GM21529 (cell line): ENCODE data around the gene RAB37.
A peak's percentile ranks its signal among the peaks of the same experiment; 100 is the strongest.

Experiments used
- ATAC-seq: cut with Tn5 transposase; IDR thresholded peaks from one replicate; pipeline ENCODE4 v1.9.1; 2021; ENCODE audit not compliant: unreplicated experiment

RAB37 gene

DNA sequence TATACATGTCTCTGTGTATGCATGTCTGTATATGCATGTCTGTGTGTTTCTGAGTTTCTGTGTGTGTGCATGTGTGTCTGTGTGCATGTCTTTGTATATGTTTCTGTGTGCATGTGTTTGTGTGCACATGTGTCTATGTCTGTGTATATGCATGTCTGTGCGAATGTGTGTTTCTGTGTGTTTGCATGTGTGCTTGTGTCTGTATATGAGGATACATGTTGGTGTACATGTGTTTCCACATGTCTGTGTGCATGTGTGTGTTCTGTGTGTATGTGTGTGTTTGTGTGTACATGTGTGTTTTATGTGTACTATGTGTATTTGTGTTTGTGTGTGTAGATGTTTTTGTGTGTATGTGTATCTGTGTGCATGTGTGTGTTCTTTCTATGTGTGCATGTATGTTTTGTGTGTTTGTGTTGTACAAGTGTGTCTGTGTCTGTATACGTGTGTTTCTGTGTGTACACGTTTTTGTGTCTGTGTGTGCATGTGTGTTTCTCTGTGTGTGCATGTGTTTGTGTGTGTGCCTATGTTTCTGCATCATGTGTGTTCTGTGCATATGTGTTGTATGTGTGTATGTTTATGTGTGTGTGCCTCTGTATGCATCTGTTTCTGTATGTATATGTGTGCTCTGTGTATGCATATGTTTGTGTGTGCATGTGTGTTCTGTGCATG, 8.9 kb upstream of the RAB37 start:
- no peak for ATAC-seq

DNA sequence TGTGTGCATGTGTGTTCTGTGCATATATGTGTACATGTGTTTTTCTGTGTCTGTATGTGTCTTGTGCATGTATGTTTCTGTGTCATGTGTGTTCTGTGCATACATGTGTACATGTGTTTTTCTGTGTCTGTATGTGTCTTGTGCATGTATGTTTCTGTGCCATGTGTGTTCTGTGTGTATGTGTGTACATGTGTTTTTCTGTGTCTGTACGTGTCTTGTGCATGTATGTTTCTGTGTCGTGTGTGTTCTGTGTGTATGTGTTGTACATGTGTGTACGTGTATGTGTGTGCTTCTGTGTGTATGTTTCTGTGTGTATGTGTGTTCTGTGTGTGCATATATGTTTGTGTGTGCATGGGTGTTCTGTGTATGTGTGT, 8.4 kb upstream of the RAB37 start:
- ATAC-seq, result no peak

DNA sequence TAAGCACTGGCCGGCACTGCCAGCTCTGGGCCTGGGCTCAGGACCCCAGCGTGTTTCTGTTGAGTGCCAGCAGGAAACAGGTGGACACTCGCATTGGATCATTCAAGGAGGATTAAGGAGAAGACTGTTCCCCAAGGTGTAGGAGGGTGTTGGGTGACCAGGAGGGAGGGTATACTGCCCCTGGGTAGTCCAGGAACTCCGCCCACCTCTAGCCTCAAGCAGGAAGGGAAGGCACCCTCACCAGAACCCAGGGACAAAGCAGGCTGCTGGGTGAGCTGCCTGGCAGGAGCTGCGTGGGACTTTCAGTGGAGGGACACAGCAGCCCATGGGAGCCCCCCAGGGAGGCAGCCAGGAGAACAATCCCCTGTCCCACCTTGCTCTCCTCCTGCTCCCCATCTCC, 7.7 kb upstream of the RAB37 start:
- ATAC-seq, result no peak

DNA sequence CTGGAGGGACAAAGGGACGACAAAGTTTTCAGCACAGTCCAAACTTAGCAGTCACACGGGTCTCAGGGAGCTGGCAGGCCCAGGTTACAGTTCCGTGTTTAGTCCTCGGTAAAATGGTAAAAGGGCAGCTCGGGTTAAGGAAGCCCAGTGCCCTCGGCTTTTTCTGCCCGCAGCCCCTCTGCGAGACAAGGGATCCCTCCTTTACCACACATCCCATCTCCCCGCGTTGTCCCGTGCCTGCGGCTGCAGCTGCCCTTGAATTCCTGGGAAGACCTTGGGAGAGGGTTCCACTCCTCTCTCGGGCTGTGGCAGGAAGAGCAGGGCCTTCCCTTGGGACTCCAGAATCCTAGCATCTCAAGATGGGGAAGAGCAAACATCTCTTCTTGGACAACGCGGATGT, 7.2 kb upstream of the RAB37 start:
- no peak for ATAC-seq

DNA sequence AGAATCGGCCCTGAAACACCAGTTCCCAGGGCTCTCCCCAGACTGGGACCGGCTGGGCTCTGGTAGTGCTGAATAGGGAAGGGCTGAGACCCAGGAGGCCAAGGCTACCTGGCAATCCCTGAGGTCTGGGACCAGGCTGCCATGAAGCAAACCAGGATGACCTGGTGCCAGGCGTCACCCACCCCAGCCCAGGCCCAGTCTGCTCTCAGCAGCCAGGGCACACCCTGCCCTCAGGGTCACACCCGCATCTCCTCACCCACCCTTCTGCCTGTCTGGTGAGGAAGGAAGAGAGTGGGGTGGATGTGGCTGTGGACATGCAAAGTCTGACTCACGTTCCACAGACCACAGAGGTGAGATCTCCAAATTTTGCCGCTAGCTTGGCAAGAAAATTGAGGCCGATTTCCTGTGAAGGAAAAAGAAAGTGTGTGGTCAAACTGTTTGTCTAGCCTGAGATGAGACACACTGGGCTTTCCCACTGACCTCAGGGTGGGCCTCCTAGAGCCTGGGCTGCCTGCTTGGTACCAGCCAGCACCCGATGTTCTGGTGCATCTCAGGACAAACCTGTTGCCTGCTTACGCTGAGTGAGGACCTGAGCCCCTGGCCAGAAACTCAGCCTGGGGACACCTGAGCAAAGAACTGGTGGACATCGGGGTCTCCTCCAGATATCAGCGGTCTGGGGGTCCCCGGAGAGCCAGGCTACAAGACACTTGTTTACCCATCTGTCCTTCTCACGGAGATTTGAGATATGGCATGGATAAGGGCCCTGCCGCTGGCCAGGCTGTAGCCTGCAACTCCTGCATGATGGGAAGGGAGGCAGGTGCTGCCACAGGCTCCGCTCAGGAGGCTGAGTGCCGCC, 6.3 kb upstream of the RAB37 start:
- ATAC-seq, result no peak

DNA sequence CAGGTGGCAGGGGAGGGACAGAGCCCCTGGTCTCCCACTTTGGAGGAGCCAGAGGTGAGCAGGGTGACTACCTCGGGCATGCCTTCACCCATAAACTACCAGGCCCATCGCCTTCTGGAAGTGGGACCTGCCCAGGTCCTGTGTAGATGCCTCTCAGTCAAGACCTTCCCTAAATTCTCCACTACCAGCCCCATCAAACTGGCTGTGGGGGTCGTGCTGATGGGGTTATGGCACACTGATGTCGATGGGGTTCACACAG, 5.8 kb upstream of the RAB37 start:
- no peak for ATAC-seq

DNA sequence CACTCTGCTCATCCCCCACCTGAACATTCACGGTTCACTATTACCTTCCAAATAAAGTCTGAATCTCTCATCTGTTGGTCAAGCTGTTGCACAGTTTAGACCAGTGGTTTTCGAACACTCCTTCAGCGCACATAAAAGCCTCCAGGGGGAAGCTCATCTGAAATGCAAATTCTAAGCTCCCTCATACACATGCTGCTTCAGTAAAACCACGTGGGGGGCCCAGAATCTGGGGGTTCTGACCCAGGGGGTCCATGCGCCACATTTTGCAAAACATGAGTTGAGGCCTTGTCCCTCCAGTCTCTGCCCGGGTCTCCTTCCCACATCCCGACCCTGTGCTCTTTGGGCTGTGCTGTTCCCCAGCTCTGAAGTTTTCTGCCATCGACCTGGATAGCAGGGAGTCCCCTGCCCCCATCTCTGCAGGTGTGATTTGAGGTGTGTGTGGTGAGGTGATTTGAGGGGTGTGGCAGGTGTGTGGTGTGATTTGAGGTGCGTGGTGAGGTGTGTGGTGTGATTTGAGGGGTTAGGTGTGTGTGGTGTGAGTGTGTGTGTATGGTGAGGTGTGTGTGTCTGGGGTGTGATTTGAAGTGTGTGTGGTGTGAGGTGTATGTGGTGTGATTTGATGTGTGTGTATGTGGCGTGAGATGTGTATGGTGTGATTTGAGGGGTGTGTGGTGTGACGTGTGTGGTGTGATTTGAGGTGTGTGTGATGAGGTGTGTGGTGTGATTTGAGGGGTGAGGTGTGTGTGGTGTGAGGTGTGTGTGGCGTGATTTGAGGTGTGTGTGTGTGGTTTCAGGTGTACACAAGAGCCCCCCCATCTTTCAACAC, 4.8 kb upstream of the RAB37 start:
- ATAC-seq, result no peak

DNA sequence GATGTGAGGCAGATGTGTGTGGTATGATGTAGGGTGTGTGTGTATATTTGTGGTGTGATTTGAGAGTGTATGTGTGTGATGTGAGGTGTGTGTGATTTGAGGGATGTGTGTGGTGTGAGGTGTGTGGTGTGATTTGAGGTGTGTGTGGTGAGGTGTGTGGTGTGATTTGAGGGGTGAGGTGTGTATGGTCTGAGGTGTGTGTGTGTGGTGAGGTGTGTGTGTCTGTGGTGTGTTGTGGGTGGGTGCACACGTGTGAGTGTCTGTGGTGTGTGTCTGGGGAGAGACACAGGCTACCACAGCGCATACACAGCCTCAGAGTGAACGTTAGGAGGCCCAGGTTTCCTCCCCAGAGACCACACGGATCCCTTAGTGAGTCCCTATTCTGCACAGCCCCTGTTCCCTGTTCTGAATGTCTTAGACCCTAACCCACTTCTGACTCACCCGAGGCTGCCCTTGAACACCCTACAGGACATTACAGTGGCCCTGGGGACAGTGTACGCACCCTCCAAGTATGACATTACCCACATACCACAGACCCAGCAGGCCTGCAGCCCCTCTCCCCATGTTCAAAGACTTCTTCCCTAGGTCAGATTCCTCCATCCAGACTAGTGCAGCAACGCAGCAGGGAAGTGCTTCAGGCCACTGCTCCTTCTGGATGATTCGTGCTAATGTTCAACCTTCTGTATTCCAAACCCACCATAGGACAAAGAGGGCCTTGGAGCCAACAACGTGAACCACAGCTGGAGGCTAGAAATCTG, 3.5 kb upstream of the RAB37 start:
- ATAC-seq, result no peak

DNA sequence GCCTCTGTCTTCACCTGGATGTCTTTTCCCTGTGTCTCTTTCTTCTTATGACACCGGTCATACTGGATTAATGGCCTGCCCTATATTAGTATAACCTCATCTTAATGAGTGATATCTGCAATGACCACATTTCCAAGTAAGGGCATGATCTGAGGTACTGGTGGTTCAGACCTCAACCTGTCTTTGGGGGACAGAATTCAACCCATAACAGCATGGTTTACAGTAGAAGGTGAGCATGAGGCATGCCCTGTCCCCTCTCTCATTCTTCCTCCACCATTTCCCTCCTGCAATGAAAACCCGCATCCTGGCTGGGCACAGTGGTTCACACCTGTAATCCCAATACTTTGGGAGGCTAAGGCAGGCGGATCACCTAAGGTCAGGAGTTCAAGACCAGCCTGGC, 2.8 kb upstream of the RAB37 start:
- ATAC-seq, result no peak

DNA sequence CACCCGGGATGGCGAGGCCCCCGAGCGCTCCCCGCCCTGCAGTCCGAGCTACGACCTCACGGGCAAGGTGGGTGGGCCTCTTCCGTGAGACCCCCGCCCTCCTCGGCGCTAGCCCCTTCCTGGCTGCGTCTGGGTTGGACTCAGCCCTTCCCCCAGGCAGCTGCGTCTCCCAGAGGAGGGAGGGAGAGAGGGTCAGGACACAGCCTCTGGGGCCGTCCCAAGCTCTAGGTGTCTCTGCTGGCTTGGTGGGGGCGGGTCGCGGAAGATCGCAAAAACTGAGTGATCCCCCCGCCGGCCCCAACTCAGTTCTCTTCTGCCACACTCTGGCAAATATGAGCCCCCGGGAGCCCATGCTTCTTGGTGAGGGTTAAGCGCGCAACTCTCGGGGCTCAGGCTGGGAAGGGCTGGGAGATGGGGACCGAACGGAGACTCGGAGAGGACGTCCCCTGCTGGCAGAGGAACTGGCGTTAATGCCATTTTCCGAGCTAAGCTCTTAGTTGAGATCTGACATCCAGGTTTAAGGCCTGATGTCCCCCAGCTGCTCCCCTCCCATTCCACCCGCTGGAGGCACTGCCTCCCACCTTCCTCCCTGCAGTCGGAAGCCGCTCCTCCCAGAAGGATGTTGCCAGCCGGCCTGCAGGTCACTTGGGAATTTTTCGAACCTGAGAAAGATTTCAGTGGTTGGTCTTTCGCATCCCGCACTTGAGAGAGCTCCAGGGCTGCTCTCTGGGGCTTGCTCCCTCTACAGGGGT, 419 bp downstream of the RAB37 start:
- ATAC-seq, result no peak

DNA sequence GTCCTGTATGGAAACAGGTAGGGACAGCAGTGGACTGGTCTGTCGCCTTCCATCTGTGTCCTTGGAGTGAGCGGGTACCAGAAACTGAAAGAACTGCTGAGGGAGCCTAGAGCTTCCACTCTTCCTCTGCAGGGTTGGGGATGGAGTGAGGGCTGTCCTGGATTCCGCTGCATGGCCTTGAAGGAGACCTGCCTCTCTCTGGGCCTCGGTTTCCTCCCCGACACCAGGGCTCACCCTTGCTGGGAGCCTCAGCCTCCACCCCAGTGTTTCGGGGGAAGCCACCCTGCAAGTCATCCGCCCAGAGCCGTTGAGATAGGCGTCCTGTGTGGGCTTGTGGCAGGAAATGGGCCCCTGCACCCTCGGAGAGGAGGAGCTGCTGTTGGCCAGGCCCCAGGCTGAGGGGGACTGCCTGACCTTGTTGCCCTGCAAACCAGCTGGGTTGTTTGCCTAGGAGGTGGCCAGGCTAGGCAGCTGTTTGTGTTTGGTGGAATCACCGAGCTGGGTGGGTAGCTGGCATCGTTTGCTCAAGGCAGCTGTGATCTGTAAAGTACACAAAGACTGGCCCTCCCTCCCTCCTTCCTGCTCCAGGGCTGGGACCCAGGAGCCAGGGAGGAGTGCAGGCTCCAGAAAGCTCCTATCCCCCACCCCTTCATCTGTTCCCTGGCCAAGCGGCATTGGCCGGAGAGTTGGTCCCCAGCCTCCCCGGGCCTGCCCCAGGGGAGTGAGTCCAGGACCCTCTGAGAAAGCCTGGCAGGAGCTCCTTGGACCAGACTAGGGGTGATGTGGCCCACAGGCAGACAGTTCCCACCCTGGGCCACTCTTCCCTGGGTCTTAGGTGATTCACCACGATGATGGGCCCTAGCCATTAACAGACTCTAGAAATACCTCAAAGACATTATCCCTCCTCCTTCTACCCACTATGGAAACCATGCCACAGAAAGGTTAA, 1.3 kb downstream of the RAB37 start:
- ATAC-seq, result peak; percentile 42

DNA sequence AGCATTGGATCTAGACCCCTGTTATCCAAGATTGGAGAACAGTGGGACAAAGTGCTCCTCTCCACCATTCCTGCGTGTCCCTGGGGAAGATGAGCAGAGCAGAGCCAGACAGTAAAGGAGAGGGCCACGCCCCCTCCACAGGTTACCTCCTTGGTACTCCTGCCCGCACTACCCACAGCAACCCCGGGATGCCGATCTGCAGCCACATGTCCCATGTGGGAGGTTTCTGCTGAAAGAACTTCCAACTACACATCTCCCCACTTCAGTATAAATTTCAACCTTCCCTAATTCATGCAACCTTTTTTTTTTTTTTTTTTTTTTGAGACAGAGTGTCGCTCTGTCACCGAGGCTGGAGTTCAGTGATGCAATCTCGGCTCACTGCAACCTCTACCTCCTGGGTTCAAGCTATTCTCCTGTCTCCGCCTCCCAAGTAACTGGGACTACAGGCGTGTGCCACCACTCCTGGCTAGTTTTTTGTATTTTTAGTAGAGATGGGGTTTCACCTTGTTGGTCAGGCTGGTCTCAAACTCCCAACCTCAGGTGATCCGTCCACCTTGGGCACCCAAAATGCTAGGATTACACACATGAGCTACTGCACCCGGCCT, 2.3 kb downstream of the RAB37 start:
- ATAC-seq, result no peak

DNA sequence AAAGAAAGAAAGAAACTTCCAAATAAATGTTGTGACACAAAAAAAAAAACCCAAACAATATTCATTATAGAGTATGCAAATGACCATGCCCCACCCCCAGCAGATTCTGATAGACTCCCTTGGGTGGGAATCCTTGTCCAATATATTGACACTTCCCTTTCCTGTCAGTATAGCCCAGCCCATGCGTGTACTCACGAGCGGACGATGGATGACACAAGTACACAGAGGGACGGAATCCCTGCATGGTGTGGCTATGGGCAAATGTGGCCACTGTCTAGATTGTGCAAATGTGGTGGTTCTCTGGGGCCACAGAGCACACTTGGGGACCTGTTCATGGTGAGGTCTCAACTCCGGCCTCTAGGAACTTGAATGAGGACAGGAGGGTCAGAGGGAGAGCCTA, 3.1 kb downstream of the RAB37 start:
- no peak for ATAC-seq

DNA sequence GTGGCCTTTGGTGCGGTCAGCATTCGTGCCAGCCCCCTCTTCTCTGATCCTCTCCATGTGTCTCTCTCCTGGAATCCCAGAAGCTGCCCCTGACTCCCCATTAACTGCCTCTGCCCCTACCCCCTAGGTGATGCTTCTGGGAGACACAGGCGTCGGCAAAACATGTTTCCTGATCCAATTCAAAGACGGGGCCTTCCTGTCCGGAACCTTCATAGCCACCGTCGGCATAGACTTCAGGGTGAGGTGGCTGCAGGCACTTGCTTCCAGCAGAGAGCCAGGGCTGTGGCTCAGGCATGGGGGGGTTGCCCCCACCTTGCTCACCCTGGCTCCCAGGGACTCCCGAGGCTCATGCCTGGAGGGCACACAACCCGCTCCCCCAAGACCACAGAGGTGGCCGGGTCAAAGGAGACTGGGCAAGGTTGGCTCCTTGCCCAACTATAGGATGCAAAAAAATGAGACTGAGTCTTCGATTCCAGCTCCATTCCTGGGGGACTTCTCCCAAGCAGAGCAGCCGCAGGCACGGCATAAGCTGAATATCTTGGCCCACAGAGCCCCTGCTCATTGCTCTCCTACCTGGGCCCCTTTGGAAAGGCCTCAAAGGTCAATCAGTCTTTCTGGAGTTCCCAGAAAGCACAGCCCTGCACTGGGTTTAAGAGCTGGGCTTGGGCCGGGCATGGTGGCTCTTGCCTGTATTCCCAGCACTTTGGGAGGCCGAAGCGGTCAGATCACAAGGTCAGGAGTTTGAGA, 3.8 kb downstream of the RAB37 start:
- no peak for ATAC-seq

DNA sequence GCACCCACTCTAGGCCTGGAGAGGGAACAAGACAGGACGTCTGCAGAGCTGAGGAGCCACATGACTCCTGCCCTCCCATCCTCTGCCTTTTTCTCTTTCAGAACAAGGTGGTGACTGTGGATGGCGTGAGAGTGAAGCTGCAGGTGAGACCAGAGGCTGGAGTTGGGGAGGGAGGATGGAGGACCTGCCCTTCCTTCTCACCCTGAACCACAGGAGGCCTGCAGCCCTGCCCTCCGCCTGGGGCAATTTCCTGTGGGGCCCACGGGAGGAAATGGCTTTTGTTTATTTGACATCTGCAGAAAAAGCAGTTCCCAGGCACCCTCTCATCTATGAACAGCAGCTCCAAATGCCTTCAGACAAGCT, 5.1 kb downstream of the RAB37 start:
- peak; percentile 46 for ATAC-seq

DNA sequence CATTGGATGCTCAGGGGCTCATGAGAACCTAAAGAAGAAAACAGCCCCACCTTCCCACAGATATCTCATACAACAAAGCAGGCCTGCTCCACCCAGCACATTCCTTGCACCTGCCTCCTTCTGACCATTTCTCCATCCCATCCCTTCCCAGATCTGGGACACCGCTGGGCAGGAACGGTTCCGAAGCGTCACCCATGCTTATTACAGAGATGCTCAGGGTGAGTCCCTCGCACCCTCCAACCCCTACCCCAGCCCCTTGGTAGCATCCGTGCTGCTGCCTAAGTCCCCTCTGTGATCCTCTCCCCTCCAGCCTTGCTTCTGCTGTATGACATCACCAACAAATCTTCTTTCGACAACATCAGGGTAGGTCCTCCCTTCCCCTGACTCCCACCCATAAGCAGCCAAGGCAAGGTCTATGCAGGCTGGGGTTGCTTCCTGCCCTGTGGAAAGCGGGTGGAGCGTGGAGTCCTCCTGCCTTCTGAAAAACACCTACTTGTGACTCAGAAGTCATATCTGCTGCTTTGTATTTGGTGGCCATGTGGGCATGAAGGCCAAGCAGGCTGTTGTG, 6.0 kb downstream of the RAB37 start:
- ATAC-seq, result no peak

DNA sequence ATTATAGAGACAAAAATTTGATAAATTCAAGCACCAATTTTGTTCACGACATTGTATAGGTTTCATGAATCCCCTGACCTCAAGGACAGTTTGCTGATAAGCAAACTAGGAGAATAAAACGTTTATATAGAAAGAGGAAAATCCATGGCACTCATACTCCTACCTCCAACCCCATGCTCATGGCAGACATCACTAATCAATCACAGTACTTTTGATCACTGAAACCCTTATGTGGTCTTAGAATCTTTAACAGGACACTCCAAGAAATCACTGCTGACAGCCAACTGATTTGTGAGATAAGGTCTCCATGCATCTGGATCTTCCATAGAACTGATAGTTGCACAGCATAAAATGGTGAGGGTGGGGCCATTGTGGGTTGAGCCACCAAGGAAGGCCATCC, 6.7 kb downstream of the RAB37 start:
- no peak for ATAC-seq

DNA sequence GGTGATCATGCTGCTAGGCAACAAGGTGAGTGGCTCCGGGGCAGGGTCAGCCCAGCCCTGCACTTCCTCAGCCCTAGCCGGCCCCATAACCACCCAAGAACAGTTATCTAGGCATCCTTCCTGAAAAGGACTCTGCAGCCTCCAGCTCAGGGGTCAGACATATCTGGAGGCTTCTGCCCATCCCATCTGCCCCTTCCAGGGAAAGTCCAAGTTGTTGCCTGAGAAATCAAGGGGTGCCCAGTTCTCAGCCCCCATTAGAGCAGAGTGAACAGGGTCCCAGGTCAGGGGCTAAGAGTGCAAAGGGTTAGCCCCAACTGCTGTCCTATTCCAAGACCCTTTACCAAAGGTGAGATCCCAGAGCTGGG, 7.3 kb downstream of the RAB37 start:
- ATAC-seq, result no peak
